Naive thymus-derived CD8-positive, alpha-beta T cell (primary cell): ENCODE data around the gene PRXL2A. TPM values are rescaled to one million over a fixed set of nuclear protein-coding genes. Genes with fewer than 3 reads are reported as not detected.
"Not testable (repeated sequence)": the region's sequence is repeated elsewhere in the genome, so short reads cannot be mapped to it uniquely, and the experiment has no call there.

ENCODE experiments used
- ATAC-seq, 2 donors: fragments of 150-1000 bp; cut with Tn5 transposase in 1 of 2; sonication (Bioruptor Pico), chemical (Tn5 transposase) in 1 of 2; 1 replicate in 1 of 2; 2 replicates in 1 of 2; pipeline ENCODE4 v1.10.0; 2021; ENCODE audit warnings: mild to moderate bottlenecking in 2 of 2, moderate library complexity in 2 of 2
- POLR2A ChIA-PET: fragments of 350-600 bp; sonication (Branson Sonifier 250); formaldehyde crosslinking; loops from one replicate; lab custom pipeline; 2021; ENCODE audit warnings: antibody characterized with exemption; lab: Charles Lee
- DNase-seq, 10 donors: peaks; one replicate each; pipeline versions ENCODE4 v3.0.0 to v3.0.0-alpha.2; 2020 to 2022
- H3K27ac Mint-ChIP-seq, 10 donors: one replicate each; pipeline ENCODE4 v1.8.0; 2020 to 2022; ENCODE audit warnings: mild to moderate bottlenecking in 10 of 10, mixed read lengths in 10 of 10, moderate library complexity in 4 of 10, inconsistent platforms in 1 of 10
- H3K27me3 Mint-ChIP-seq, 5 donors: one replicate each; pipeline ENCODE4 v1.8.0; 2021 to 2022; ENCODE audit warnings: mixed read lengths in 5 of 5
- H3K36me3 Mint-ChIP-seq, 3 donors: one replicate each; pipeline ENCODE4 v1.8.0; 2020 to 2022; ENCODE audit warnings: mixed read lengths in 3 of 3, mild to moderate bottlenecking in 2 of 3, inconsistent platforms in 1 of 3
- H3K4me1 Mint-ChIP-seq, 4 donors: one replicate each; pipeline ENCODE4 v1.8.0; 2021 to 2022; ENCODE audit warnings: mixed read lengths in 4 of 4
- H3K4me3 Mint-ChIP-seq, 10 donors: one replicate each; pipeline ENCODE4 v1.8.0; 2020 to 2022; ENCODE audit warnings: mild to moderate bottlenecking in 10 of 10, mixed read lengths in 10 of 10, moderate library complexity in 6 of 10, inconsistent platforms in 1 of 10
- H3K9me3 Mint-ChIP-seq, 9 donors: one replicate each; pipeline ENCODE4 v1.8.0; 2020 to 2022; ENCODE audit warnings: mixed read lengths in 9 of 9, mild to moderate bottlenecking in 3 of 9, inconsistent platforms in 1 of 9, moderate library complexity in 1 of 9
- polyA plus RNA-seq, 3 donors: library from polyadenylated mRNA; unstranded; fragments of 300-500 nt; fragmentation: Illumina TruSeq; gene quantifications; one replicate each; pipeline ENCODE4 v1.2.3, GENCODE V29; 2021
- total RNA-seq, 8 experiments: library from RNA in 2 of 8; stranded (reverse) in 2 of 8; gene quantifications; one replicate each; pipeline ENCODE4 v1.2.3 and lab custom pipeline; 2021 to 2026

Gene PRXL2A, protein sequence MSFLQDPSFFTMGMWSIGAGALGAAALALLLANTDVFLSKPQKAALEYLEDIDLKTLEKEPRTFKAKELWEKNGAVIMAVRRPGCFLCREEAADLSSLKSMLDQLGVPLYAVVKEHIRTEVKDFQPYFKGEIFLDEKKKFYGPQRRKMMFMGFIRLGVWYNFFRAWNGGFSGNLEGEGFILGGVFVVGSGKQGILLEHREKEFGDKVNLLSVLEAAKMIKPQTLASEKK
- 10 to 100 TPM; 10.2 to 11.6 TPM for total RNA-seq
- 10 to 100 TPM; 13.8 to 21.3 (median 16.1) TPM for polyA plus RNA-seq
- 11.8 to 27.4 (median 19.1) reads per million in 6 experiments for total RNA-seq (lab: John Stamatoyannopoulos, UW)

- Mint-ChIP-seq H3K4me1 (peaks cover 19 to 41% (median 27%) of the 10 kb centered on the region in 4 donors), H3K4me3 (peak within 1 kb of the TSS; percentile 85 to 96 (median 94)), H3K27ac (peak within 1 kb of the TSS; percentile 45 to 92 (median 79)), H3K27me3 (peaks cover 0 to 6% (median 0%) of the 10 kb centered on the region in 5 donors), H3K36me3 (no peaks in the 10 kb centered on the region), H3K9me3 (no peaks in the 10 kb centered on the region)
- peak; percentile 95 for ATAC-seq
- POLR2A ChIA-PET = interaction anchor here (0.6 to 1.3 kb wide), 8 partner anchors 35 to 267 kb away, joined by 3 to 11 read pairs (median 4); no protein-coding TSS in a partner anchor
- peak; percentile 72 to 89 (median 78) for DNase-seq
Measured at GRCh38 chr10:80408242-80409101, at the start of gene PRXL2A. TSS of gene PRXL2A (plus strand) at chr10:80408551. CDS start at chr10:80420468, 11,917 bp downstream.

GRCh38 chr10:80358925-80359324 lies 49.4 kb upstream of the PRXL2A start:
- Mint-ChIP-seq H3K27me3 (peaks cover 9 to 23% (median 19%) of the 10 kb centered on the region in 5 donors), H3K4me1 (peaks cover 4 to 25% (median 16%) of the 10 kb centered on the region in 4 donors)
- H3K9me3 Mint-ChIP-seq, H3K36me3 Mint-ChIP-seq, ATAC-seq, H3K4me3 Mint-ChIP-seq, H3K27ac Mint-ChIP-seq, POLR2A ChIA-PET: not testable (repeated sequence)
- peak in 1 of 10 donors; percentile 11 for DNase-seq

- Mint-ChIP-seq H3K27ac (no peak overlapping the region), H3K4me1 (peaks cover 4 to 25% (median 16%) of the 10 kb centered on the region in 4 donors), H3K36me3 (no peaks in the 10 kb centered on the region), H3K27me3 (peaks cover 9 to 19% (median 16%) of the 10 kb centered on the region in 5 donors), H3K9me3 (no peaks in the 10 kb centered on the region), H3K4me3 (no peak overlapping the region)
- POLR2A ChIA-PET = no interaction called here
- ATAC-seq = no peak
- no peak for DNase-seq
Measured at GRCh38 chr10:80359644-80360043, 48.7 kb upstream of the PRXL2A start.

- POLR2A ChIA-PET = no interaction called here
- H3K4me1 Mint-ChIP-seq = no peaks in the 10 kb centered on the region
- H3K27me3 Mint-ChIP-seq = peaks cover 0 to 7% (median 4%) of the 10 kb centered on the region in 5 donors
- H3K27ac Mint-ChIP-seq = no peak overlapping the region
- no peak overlapping the region for H3K4me3 Mint-ChIP-seq
- no peak for ATAC-seq
- DNase-seq = no peak
- H3K36me3 Mint-ChIP-seq = peaks cover 0 to 22% (median 19%) of the 10 kb centered on the region in 3 donors
- peaks cover 0 to 36% (median 18%) of the 10 kb centered on the region in 9 donors for H3K9me3 Mint-ChIP-seq
Measured at GRCh38 chr10:80365510-80365909, 42.8 kb upstream of the PRXL2A start.

GRCh38 chr10:80371467-80371866 lies 36.9 kb upstream of the PRXL2A start:
- POLR2A ChIA-PET = no interaction called here
- Mint-ChIP-seq H3K4me1 (no peaks in the 10 kb centered on the region), H3K27me3 (peaks cover 0 to 5% (median 2%) of the 10 kb centered on the region in 5 donors), H3K27ac (no peak overlapping the region), H3K4me3 (no peak overlapping the region), H3K36me3 (peaks cover 0 to 19% (median 17%) of the 10 kb centered on the region in 3 donors), H3K9me3 (peaks cover 0 to 31% (median 15%) of the 10 kb centered on the region in 9 donors)
- DNase-seq (no peak), ATAC-seq (no peak)

GRCh38 chr10:80372675-80373074 lies 35.7 kb upstream of the PRXL2A start:
- H3K36me3 Mint-ChIP-seq = peaks cover 0 to 8% (median 5%) of the 10 kb centered on the region in 3 donors
- H3K27me3 Mint-ChIP-seq = peaks cover 0 to 5% (median 2%) of the 10 kb centered on the region in 5 donors
- no peak overlapping the region for H3K4me3 Mint-ChIP-seq
- peaks cover 0 to 19% (median 10%) of the 10 kb centered on the region in 9 donors for H3K9me3 Mint-ChIP-seq
- no peak for ATAC-seq
- no peak for DNase-seq
- H3K27ac Mint-ChIP-seq = no peak overlapping the region
- H3K4me1 Mint-ChIP-seq = no peaks in the 10 kb centered on the region
- POLR2A ChIA-PET = no interaction called here

DNA sequence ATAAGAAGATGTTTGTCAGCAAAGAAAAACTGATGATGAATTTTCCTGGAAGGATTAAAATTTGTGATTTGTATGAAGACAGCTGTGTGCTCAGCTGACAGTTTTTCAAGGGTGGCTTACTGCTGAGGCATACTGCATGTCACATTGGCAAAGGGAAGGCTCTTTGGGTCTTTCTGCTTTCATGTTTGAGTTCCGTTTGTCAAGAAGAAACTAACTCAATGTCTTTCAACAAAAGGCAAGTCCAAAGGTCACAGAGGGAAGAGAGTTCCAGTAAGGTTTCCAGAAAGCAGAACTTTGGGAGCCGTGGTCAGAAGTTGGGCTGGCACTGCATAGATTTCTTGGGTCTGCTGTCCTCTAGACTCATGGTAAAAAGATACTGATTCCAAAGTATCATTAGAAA lies 34.8 kb upstream of the PRXL2A start:
- peaks cover 0 to 2% (median 0%) of the 10 kb centered on the region in 5 donors for H3K27me3 Mint-ChIP-seq
- H3K36me3 Mint-ChIP-seq = peaks cover 0 to 2% (median 0%) of the 10 kb centered on the region in 3 donors
- peaks cover 0 to 11% (median 2%) of the 10 kb centered on the region in 9 donors for H3K9me3 Mint-ChIP-seq
- H3K4me1 Mint-ChIP-seq = peaks cover 4 to 7% (median 6%) of the 10 kb centered on the region in 4 donors
- ATAC-seq (no peak), DNase-seq (no peak)
- H3K27ac Mint-ChIP-seq = peak overlapping the region in 1 of 10 donors; percentile 23
- POLR2A ChIA-PET = no interaction called here
- no peak overlapping the region for H3K4me3 Mint-ChIP-seq

- Mint-ChIP-seq H3K36me3 (no peaks in the 10 kb centered on the region), H3K4me1 (peaks cover 7 to 18% (median 17%) of the 10 kb centered on the region in 4 donors), H3K27ac (peak overlapping the region in 4 of 10 donors; percentile 13 to 69 (median 42)), H3K9me3 (no peaks in the 10 kb centered on the region), H3K4me3 (no peak overlapping the region), H3K27me3 (peaks cover 0 to 1% (median 0%) of the 10 kb centered on the region in 5 donors)
- POLR2A ChIA-PET = no interaction called here
- DNase-seq (no peak), ATAC-seq (no peak)
Measured at GRCh38 chr10:80379701-80380100, 28.6 kb upstream of the PRXL2A start.

GRCh38 chr10:80380185-80380584 lies 28.2 kb upstream of the PRXL2A start:
- DNase-seq (no peak), ATAC-seq (no peak)
- POLR2A ChIA-PET = no interaction called here
- no peaks in the 10 kb centered on the region for H3K9me3 Mint-ChIP-seq
- H3K36me3 Mint-ChIP-seq = no peaks in the 10 kb centered on the region
- peaks cover 0 to 1% (median 0%) of the 10 kb centered on the region in 5 donors for H3K27me3 Mint-ChIP-seq
- H3K4me3 Mint-ChIP-seq = no peak overlapping the region
- peaks cover 7 to 18% (median 17%) of the 10 kb centered on the region in 4 donors for H3K4me1 Mint-ChIP-seq
- peak overlapping the region in 2 of 10 donors; percentile 30 to 31 for H3K27ac Mint-ChIP-seq

GRCh38 chr10:80382989-80383388 lies 25.4 kb upstream of the PRXL2A start:
- no peaks in the 10 kb centered on the region for H3K9me3 Mint-ChIP-seq
- DNase-seq (peak; percentile 23 to 77 (median 55)), ATAC-seq (peak; percentile 58 to 67)
- peaks cover 0 to 1% (median 0%) of the 10 kb centered on the region in 5 donors for H3K27me3 Mint-ChIP-seq
- H3K4me3 Mint-ChIP-seq = peak overlapping the region in 3 of 10 donors; percentile 5 to 62 (median 42)
- POLR2A ChIA-PET = interaction anchor here (0.5 to 1.8 kb wide), 3 partner anchors 24 to 206 kb away, joined by 3 to 12 read pairs (median 5); no protein-coding TSS in a partner anchor
- peak overlapping the region in 9 of 10 donors; percentile 6 to 90 (median 57) for H3K27ac Mint-ChIP-seq
- H3K36me3 Mint-ChIP-seq = no peaks in the 10 kb centered on the region
- H3K4me1 Mint-ChIP-seq = peaks cover 7 to 16% (median 16%) of the 10 kb centered on the region in 4 donors

GRCh38 chr10:80390740-80391139 lies 17.6 kb upstream of the PRXL2A start:
- Mint-ChIP-seq H3K27ac (no peak overlapping the region), H3K4me3 (no peak overlapping the region), H3K36me3 (no peaks in the 10 kb centered on the region), H3K4me1 (peaks cover 0 to 3% (median 0%) of the 10 kb centered on the region in 4 donors), H3K27me3 (peaks cover 0 to 3% (median 2%) of the 10 kb centered on the region in 5 donors), H3K9me3 (no peaks in the 10 kb centered on the region)
- no peak for DNase-seq
- ATAC-seq = no peak
- POLR2A ChIA-PET = interaction anchor here (0.7 kb wide), 1 partner anchor 171 kb away, joined by 4 read pairs; no protein-coding TSS in a partner anchor

GRCh38 chr10:80392250-80392649 lies 16.1 kb upstream of the PRXL2A start:
- H3K27me3 Mint-ChIP-seq = peaks cover 0 to 3% (median 2%) of the 10 kb centered on the region in 5 donors
- DNase-seq (no peak), ATAC-seq (no peak)
- no peak overlapping the region for H3K4me3 Mint-ChIP-seq
- H3K4me1 Mint-ChIP-seq = peaks cover 0 to 3% (median 0%) of the 10 kb centered on the region in 4 donors
- H3K9me3 Mint-ChIP-seq = no peaks in the 10 kb centered on the region
- no peaks in the 10 kb centered on the region for H3K36me3 Mint-ChIP-seq
- POLR2A ChIA-PET = no interaction called here
- no peak overlapping the region for H3K27ac Mint-ChIP-seq
